NCI-H69 (cell line): ENCODE results near the gene C10orf143.

ENCODE experiments used
- DNase-seq: peaks from one replicate; lab custom pipeline; 2025; lab: John Stamatoyannopoulos, UW

C10orf143 gene

DNA sequence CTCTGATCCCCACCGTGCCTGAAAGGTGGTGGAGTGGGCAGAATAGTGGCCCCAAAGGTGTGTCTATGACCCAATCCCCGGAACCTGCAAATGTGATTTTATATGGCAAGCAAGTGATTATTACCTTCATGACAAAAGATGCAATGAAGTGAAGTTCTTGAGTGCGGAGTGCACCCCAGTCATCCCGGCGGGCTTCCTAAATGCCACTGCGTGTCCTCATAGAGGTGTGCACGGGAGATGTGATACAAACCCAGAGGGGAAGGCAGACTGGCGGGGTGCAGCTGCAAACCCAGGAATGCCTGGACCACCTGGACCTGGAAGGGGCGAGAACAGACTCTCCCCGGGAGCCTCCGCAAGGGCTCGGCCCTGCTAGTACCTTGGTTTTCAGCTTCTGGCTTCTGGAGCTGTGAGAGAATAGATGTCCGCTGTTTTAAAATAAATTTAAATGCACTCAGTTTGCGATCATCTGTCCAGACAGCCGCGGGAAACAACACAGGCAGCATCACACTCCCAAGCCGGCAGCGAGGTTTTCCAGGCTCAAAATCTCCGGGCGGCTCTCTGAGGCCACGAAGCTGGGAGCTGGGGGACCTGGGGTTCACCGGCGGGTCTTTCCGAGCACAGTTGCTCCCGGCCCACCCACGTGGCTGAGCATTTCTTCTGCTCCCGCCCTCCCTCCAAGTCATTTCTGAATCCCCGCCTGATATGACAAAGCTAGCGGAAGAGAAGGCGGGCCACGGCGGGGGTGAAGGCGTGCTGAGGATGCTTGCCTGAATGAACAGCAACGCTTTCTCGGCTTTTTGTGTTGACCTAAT is 96.2 kb downstream of the C10orf143 start:
- no peak for DNase-seq
